ENCODE data around the gene ZFP36L1. TPM values are rescaled to one million over a fixed set of nuclear protein-coding genes. Genes with fewer than 3 reads are reported as not detected.
"Not testable (repeated sequence)": the region's sequence is repeated elsewhere in the genome, so short reads cannot be mapped to it uniquely, and the experiment has no call there.

ZFP36L1 gene
- polyA plus RNA-seq, 1 donor, result 199 TPM

DNA sequence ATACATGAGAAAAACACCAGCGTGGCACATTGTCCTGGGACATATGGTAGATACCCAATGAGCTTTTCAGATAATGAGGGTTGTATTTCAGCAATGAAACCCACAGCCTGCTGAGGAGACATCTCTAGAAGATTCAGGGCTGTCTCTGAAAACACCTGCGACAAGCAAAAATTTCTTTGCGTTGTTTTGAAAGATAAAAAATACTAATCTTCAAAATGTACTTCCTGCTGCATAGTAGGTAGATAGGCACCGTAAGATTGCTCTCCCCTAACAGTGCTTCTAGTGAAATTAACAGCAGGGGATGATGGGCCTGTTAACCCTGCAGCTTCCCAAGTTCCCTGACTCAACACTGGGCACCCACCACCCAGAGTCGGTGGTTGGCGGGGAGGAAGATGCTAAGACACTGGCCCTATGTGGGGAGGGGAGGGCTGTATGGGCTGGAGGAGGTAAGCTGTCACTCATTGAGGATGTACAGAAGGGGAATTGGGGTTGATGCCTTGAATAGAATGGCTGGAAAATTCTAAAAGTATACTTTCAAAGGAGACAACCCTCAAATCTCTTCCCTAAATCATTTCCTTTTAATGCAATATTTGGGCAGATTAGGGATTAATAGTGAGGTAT lies 20.0 kb downstream of the ZFP36L1 start:
- H3K27me3 ChIP-seq (ENCODE audit: control insufficient read depth, insufficient read depth, low read length), result no peaks in the 10 kb centered on the region
- no peaks in the 10 kb centered on the region for H3K4me1 ChIP-seq (ENCODE audit: control insufficient read depth, insufficient read depth, low read length)
- H3K36me3 ChIP-seq (ENCODE audit: control insufficient read depth, insufficient read depth, low read length), result no peaks in the 10 kb centered on the region
- no peak for DNase-seq
- no peak overlapping the region for H3K4me3 ChIP-seq (ENCODE audit: low read length)
- no peak overlapping the region for H3K27ac ChIP-seq (ENCODE audit: low read length)
- WGBS (ENCODE audit: insufficient coverage, low lambda C conversion rate), result 88% methylated on average over 2 of the region's 6 CpGs
- no peaks in the 10 kb centered on the region for H3K9me3 ChIP-seq (ENCODE audit: control insufficient read depth, low read depth, low read length)

GRCh38 chr14:68771631-68772030 lies 21.2 kb downstream of the ZFP36L1 start:
- Histone ChIP-seq H3K36me3 (ENCODE audit: control insufficient read depth, insufficient read depth, low read length) (no peaks in the 10 kb centered on the region), H3K27ac (ENCODE audit: low read length) (peak overlapping the region; percentile 8), H3K4me3 (ENCODE audit: low read length) (no peak overlapping the region), H3K4me1 (ENCODE audit: control insufficient read depth, insufficient read depth, low read length) (no peaks in the 10 kb centered on the region), H3K9me3 (ENCODE audit: control insufficient read depth, low read depth, low read length) (no peaks in the 10 kb centered on the region), H3K27me3 (ENCODE audit: control insufficient read depth, insufficient read depth, low read length) (no peaks in the 10 kb centered on the region)
- WGBS (ENCODE audit: insufficient coverage, low lambda C conversion rate), result no CpG with 5 or more reads among the region's 10 CpGs
- DNase-seq, result no peak

DNA sequence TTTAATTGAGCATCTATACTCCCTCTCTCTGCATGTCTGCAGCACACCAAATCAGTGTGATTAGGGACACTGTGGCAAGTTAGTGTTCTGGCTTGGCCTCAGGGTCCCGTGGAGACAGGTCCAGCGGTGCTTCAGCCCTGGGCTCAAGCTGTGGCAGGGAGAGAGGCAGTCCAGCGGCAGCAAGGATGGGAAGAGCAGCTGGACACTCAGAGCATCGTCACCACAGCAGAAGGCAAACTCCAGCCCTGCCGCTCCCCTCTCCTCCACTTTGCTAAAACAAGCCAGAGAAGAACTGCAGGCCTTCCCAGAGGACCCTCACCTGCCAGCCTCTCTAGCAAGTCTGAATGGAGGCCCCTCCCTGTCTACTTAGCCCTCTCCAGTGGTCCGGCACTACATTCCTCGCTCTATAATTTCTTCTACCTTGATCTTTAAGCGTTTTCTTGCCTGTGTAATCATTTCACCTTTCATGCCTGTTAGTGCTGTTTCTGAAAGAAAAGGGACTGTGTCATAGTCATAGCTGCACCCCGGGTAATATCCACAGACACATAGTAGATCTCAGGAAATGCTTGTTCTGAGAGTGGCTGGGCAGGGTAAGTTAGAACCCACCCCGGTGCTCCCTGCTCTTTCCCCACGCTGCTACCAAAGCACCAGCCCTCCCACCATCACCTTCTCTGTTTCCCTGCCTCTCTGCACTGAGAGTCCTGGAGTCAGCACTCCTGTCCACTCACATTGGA lies 22.1 kb downstream of the ZFP36L1 start:
- no peak for DNase-seq
- no peaks in the 10 kb centered on the region for H3K9me3 ChIP-seq (ENCODE audit: control insufficient read depth, low read depth, low read length)
- H3K27ac ChIP-seq (ENCODE audit: low read length), result no peak overlapping the region
- H3K4me1 ChIP-seq (ENCODE audit: control insufficient read depth, insufficient read depth, low read length), result peaks cover 5% of the 10 kb centered on the region
- WGBS (ENCODE audit: insufficient coverage, low lambda C conversion rate), result no CpG with 5 or more reads among the region's 11 CpGs
- no peaks in the 10 kb centered on the region for H3K36me3 ChIP-seq (ENCODE audit: control insufficient read depth, insufficient read depth, low read length)
- no peak overlapping the region for H3K4me3 ChIP-seq (ENCODE audit: low read length)
- no peaks in the 10 kb centered on the region for H3K27me3 ChIP-seq (ENCODE audit: control insufficient read depth, insufficient read depth, low read length)

- Histone ChIP-seq H3K27me3 (ENCODE audit: control insufficient read depth, insufficient read depth, low read length) (no peaks in the 10 kb centered on the region), H3K27ac (ENCODE audit: low read length) (no peak overlapping the region), H3K4me3 (ENCODE audit: low read length) (no peak overlapping the region), H3K36me3 (ENCODE audit: control insufficient read depth, insufficient read depth, low read length) (no peaks in the 10 kb centered on the region), H3K9me3 (ENCODE audit: control insufficient read depth, low read depth, low read length) (no peaks in the 10 kb centered on the region), H3K4me1 (ENCODE audit: control insufficient read depth, insufficient read depth, low read length) (peaks cover 5% of the 10 kb centered on the region)
- WGBS (ENCODE audit: insufficient coverage, low lambda C conversion rate), result no CpG with 5 or more reads among the region's 9 CpGs
- DNase-seq, result no peak
Observed at GRCh38 chr14:68770051-68770450, 22.8 kb downstream of the ZFP36L1 start.

DNA sequence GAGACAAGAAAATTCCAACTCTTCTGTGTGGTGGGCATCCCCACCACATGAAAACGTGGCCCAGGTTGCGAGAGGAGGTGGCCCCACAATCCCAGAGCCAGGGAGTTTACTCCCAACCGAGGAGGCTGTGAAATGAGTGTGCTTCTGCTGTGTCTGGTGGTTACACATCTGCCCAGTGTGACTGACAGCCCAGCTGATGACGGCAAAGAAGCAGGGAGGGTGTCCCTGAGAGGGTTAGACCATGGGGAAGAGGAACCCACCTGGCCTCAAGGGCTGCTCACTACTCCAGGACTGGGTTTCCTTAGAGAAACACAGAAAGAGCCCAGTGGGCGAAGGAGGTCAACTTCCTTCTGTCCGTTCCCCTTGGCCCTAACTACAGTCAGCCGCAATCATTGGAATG lies 24.6 kb downstream of the ZFP36L1 start:
- H3K36me3 ChIP-seq (ENCODE audit: control insufficient read depth, insufficient read depth, low read length), result no peaks in the 10 kb centered on the region
- H3K27ac ChIP-seq (ENCODE audit: low read length), result no peak overlapping the region
- WGBS (ENCODE audit: insufficient coverage, low lambda C conversion rate), result no CpG with 5 or more reads among the region's 7 CpGs
- H3K4me3 ChIP-seq (ENCODE audit: low read length), result no peak overlapping the region
- H3K27me3 ChIP-seq (ENCODE audit: control insufficient read depth, insufficient read depth, low read length), result no peaks in the 10 kb centered on the region
- no peaks in the 10 kb centered on the region for H3K9me3 ChIP-seq (ENCODE audit: control insufficient read depth, low read depth, low read length)
- peaks cover 10% of the 10 kb centered on the region for H3K4me1 ChIP-seq (ENCODE audit: control insufficient read depth, insufficient read depth, low read length)
- DNase-seq, result no peak

DNA sequence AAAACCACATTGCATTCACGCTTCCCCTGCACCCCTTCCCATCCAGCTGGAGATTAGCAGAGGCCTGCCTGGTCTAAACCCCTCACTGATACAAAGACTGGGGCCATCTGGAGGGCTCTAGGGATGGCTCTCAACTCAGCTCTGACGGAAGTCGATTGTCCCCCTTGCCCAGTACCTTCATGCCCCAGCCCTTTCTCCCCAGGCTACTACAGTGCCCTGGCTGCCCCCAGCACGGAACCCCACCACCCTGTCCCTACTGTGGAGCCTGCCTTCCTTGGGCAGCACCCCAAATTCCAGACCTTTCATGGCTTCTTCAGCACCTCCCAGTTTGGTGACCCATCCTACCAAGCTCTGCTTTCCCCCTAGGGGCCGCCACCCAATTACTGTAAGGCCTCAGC lies 25.6 kb downstream of the ZFP36L1 start:
- Histone ChIP-seq H3K9me3 (ENCODE audit: control insufficient read depth, low read depth, low read length) (no peaks in the 10 kb centered on the region), H3K27ac (ENCODE audit: low read length) (no peak overlapping the region), H3K4me1 (ENCODE audit: control insufficient read depth, insufficient read depth, low read length) (peaks cover 19% of the 10 kb centered on the region), H3K36me3 (ENCODE audit: control insufficient read depth, insufficient read depth, low read length) (no peaks in the 10 kb centered on the region), H3K4me3 (ENCODE audit: low read length) (no peak overlapping the region), H3K27me3 (ENCODE audit: control insufficient read depth, insufficient read depth, low read length) (no peaks in the 10 kb centered on the region)
- no CpG with 5 or more reads among the region's 5 CpGs for WGBS (ENCODE audit: insufficient coverage, low lambda C conversion rate)
- no peak for DNase-seq

GRCh38 chr14:68766299-68767247 lies 26.3 kb downstream of the ZFP36L1 start:
- no peak for DNase-seq
- H3K4me1 ChIP-seq (ENCODE audit: control insufficient read depth, insufficient read depth, low read length), result peaks cover 22% of the 10 kb centered on the region
- H3K27me3 ChIP-seq (ENCODE audit: control insufficient read depth, insufficient read depth, low read length), result no peaks in the 10 kb centered on the region
- no CpG with 5 or more reads among the region's 7 CpGs for WGBS (ENCODE audit: insufficient coverage, low lambda C conversion rate)
- H3K36me3 ChIP-seq (ENCODE audit: control insufficient read depth, insufficient read depth, low read length), result no peaks in the 10 kb centered on the region
- no peak overlapping the region for H3K27ac ChIP-seq (ENCODE audit: low read length)
- H3K9me3 ChIP-seq (ENCODE audit: control insufficient read depth, low read depth, low read length), result no peaks in the 10 kb centered on the region
- no peak overlapping the region for H3K4me3 ChIP-seq (ENCODE audit: low read length)

DNA sequence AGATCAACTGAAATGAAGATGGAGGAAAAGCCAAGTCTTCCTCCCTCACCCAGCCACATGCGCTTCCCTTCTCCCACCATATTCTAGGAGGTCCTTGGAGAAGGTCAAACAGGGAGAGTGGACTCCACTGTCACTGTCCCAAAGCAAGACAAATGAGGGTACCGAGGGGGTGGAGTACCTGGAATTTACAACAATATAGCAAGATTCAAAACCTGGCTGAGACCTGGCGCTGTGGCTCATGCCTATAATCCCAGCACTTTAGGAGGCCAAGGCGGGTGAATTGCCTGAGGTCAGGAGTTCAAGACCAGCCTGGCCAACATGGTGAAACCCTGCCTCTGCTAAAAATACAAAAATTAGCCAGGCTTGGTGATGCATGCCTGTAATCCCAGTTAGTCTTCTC lies 29.0 kb downstream of the ZFP36L1 start:
- H3K27me3 ChIP-seq (ENCODE audit: control insufficient read depth, insufficient read depth, low read length); H3K36me3 ChIP-seq (ENCODE audit: control insufficient read depth, insufficient read depth, low read length); H3K4me3 ChIP-seq (ENCODE audit: low read length); H3K9me3 ChIP-seq (ENCODE audit: control insufficient read depth, low read depth, low read length); DNase-seq: not testable (repeated sequence)
- whole genome bisulfite sequencing (ENCODE audit: insufficient coverage, low lambda C conversion rate), result no CpG with 5 or more reads among the region's 4 CpGs
- H3K4me1 ChIP-seq (ENCODE audit: control insufficient read depth, insufficient read depth, low read length), result peaks cover 40% of the 10 kb centered on the region
- H3K27ac ChIP-seq (ENCODE audit: low read length), result peak overlapping the region; percentile 62

DNA sequence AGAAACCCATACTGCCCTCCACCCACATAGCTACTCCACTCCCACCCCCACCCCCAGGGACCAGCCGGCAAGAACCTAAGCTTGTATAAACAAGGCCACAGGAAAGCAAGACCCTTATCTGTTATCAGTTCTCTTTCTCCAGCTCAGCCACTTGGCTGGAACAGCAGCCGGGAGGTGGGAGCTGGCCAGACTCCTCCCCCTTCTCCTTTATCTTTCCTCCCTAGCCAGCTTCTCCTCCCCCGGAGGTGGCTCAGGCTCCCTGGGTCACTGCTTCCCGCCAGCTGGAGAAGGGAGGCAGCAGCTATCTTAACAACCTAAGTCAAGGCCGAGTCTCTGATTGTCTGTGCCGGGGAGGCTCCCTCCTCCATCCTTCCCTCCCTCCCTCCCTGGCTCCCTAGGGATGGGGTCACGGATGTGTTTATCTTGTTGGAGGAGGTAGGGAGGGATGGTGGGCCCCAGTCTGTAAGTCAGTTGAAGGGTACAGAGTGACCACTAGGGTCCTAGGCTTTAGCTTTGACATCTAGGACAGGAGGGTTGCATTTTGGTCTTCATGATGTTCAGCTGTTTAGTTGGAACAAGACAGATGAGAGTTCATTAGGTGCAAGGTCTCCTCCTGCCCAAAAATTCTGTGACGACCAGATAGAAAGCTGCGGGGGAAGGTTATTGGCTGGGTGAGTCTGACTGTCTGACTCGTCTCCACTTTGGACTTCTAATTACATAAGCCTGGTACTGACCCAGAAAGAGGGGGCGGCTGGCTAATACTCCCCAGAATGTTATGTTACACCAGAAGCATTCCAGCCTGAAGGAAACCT lies 29.7 kb downstream of the ZFP36L1 start:
- no CpG with 5 or more reads among the region's 11 CpGs for WGBS (ENCODE audit: insufficient coverage, low lambda C conversion rate)
- peak; percentile 87 to 94 for DNase-seq
- Histone ChIP-seq H3K4me1 (ENCODE audit: control insufficient read depth, insufficient read depth, low read length) (peaks cover 47% of the 10 kb centered on the region), H3K27me3 (ENCODE audit: control insufficient read depth, insufficient read depth, low read length) (no peaks in the 10 kb centered on the region), H3K27ac (ENCODE audit: low read length) (peak overlapping the region; percentile 62), H3K36me3 (ENCODE audit: control insufficient read depth, insufficient read depth, low read length) (no peaks in the 10 kb centered on the region), H3K9me3 (ENCODE audit: control insufficient read depth, low read depth, low read length) (no peaks in the 10 kb centered on the region), H3K4me3 (ENCODE audit: low read length) (no peak overlapping the region)

GRCh38 chr14:68761391-68761790 lies 31.5 kb downstream of the ZFP36L1 start:
- H3K4me1 ChIP-seq (ENCODE audit: control insufficient read depth, insufficient read depth, low read length), result peaks cover 64% of the 10 kb centered on the region
- no peak overlapping the region for H3K4me3 ChIP-seq (ENCODE audit: low read length)
- no peak for DNase-seq
- WGBS (ENCODE audit: insufficient coverage, low lambda C conversion rate), result no CpG with 5 or more reads among the region's 1 CpG
- H3K36me3 ChIP-seq (ENCODE audit: control insufficient read depth, insufficient read depth, low read length), result no peaks in the 10 kb centered on the region
- no peaks in the 10 kb centered on the region for H3K9me3 ChIP-seq (ENCODE audit: control insufficient read depth, low read depth, low read length)
- H3K27ac ChIP-seq (ENCODE audit: low read length), result peak overlapping the region; percentile 28
- H3K27me3 ChIP-seq (ENCODE audit: control insufficient read depth, insufficient read depth, low read length), result no peaks in the 10 kb centered on the region

All from large intestine (tissue), 3 donors.